Measurements from ENCODE around the gene PGA3. TPM values are rescaled to one million over a fixed set of nuclear protein-coding genes. Genes with fewer than 3 reads are reported as not detected.
"Not testable (repeated sequence)": the region's sequence is repeated elsewhere in the genome, so short reads cannot be mapped to it uniquely, and the experiment has no call there.

PGA3 gene
- total and polyA plus RNA-seq, 7 donors, result 0.06 to 25.2 (median 2.5) TPM; not detected in 2

DNA sequence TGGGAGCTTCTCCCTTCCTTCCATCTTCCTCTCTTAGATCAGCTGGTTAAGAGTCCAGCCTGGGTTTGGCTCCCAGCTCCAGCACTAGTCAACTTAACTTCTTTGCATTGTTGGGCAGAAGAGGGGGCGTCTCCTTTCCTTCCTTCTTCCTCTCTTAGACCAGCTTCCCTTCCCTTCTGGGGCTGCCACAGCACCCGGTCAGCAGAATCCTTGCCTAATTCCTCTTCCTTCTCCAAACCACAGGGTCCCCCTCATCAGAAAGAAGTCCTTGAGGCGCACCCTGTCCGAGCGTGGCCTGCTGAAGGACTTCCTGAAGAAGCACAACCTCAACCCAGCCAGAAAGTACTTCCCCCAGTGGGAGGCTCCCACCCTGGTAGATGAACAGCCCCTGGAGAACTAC lies 38.2 kb downstream of the PGA3 start:
- not testable (repeated sequence) for H3K9me3 ChIP-seq

DNA sequence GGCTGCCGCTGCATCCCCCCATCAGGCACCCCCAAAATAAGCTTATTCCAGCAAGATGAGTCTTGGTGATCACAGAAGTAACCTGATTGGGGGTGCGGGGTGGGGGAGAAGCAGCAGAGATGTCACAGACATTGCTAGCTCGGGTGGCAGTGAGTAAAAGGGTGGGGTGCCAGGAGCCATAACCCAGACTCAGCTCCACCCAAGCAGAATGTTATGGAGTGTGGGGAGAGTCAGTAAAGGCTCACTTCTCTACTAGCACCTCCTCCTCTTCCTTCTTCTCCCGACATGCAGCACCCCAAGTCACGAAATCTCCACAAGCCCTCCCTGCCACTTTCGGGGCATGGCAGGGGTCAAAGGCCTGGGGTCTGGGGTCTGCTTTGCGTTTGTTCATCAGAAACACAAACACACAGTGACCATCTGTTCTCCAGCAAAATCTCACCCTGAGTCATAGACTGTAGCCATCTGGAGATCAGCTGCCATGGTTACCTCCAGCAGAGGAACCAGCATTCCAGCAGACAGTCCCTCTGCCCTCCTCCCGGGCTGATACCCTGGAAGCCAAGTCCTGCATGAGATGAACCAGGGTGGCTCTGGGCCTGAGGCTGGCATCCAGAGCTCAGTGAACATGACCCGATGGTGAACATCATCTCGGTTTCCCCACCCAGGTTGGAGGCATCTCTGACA lies 42.1 kb downstream of the PGA3 start:
- DNase-seq; H3K9me3 ChIP-seq; H3K4me3 ChIP-seq; H3K4me1 ChIP-seq; intact Hi-C loops (cut with DNase I); H3K27ac ChIP-seq; H3K36me3 ChIP-seq; H3K27me3 ChIP-seq: not testable (repeated sequence)
- no CpG with 5 or more reads among the region's 10 CpGs for WGBS, 2 donors

More for the DNA sequence above, 38.2 kb downstream of the PGA3 start:
- H3K27ac ChIP-seq; DNase-seq; intact Hi-C loops (cut with DNase I); H3K27me3 ChIP-seq; H3K4me1 ChIP-seq; H3K36me3 ChIP-seq; H3K4me3 ChIP-seq: not testable (repeated sequence)
- WGBS, 2 donors, result no CpG with 5 or more reads among the region's 5 CpGs

DNA sequence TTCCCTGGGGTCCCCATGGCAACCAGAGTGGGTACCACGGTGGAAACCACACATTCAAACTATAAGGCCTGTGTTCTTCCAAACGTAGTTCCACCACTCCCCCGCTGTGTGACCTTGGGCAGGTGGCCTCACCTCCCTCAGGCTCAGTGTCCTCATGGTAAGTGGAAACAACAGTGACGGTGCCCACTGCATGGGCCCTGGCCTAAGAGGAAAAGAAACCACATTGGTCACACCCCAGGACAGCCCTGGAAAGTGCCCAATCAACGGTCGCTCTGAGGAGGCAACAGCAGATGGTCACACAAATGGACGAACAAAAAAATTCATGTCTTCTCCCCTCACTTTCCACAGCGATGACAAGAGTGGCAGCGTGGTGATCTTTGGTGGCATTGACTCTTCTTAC lies 44.8 kb downstream of the PGA3 start:
- H3K27me3 ChIP-seq; intact Hi-C loops (cut with DNase I); H3K27ac ChIP-seq; H3K4me3 ChIP-seq; H3K4me1 ChIP-seq; DNase-seq; H3K36me3 ChIP-seq; H3K9me3 ChIP-seq: not testable (repeated sequence)
- WGBS, 2 donors, result 82 to 86% methylated on average over 9 of the region's 9 CpGs

DNA sequence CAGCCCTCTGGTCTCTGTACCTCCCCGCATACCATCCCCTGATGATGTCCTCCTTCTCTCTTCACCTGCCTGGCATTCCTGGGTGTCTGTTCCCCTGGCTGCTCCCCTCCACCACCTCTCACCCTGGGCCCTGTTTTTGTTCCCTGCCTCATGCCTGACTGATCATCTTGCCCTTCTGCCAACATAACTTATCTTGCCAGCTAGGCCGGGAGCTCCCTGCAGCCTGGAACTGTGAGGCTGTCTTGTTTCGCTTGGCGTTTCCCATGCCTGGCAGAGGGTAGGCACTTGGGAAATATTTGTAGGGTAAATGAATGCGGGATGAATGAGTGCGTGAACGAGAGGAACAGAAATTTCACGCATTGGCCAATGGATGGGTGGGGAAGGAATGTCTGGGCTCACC lies 45.9 kb downstream of the PGA3 start:
- 87 to 92% methylated on average over 8 of the region's 8 CpGs for WGBS, 2 donors
- H3K9me3 ChIP-seq, DNase-seq: not testable (repeated sequence)

DNA sequence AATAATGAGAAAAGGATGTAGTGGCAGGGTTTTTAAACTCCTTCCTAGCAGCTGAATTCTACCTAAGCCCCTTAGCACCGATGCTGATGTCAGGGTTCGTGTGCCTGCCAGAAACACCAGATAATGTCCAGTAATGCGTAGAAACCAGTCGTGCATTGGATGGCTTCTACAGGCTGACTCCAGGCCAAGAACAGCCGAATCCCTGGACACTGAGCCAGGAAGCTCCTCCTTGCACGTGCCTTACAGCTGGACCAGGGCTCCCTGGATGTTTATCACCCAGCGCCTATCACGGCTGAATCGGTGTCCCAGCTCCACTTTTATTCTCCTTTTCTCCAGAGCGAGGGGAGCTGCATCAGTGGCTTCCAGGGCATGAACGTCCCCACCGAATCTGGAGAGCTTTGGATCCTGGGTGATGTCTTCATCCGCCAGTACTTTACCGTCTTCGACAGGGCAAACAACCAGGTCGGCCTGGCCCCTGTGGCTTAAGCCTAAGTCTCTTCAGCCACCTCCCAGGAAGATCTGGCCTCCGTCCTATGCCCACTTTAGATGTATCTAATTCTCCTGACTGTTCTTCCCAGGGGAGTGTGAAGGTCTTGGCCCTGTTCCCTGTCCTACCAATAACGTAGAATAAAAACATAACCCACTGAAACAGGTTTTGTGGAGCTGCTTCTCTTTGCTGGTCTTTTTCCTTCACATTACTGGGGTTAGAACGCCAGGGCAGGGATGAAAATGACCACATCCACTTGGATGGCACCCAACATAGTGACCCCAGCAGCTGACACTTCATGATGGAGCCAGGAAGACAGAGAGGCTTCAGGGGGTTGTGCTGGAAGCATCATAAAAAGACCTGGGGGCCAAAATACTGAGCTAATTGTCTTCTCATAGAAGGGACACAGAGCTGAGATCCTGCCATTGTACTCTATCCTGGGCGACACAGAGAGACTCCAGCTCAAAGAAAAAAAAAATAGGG lies 47.8 kb downstream of the PGA3 start:
- H3K4me1 ChIP-seq; H3K36me3 ChIP-seq; H3K27me3 ChIP-seq; intact Hi-C loops (cut with DNase I); H3K4me3 ChIP-seq; H3K9me3 ChIP-seq; H3K27ac ChIP-seq; DNase-seq: not testable (repeated sequence)
- 76 to 79% methylated on average over 20 of the region's 20 CpGs for WGBS, 2 donors

More for the DNA sequence above, 45.9 kb downstream of the PGA3 start:
- H3K27me3 ChIP-seq; H3K4me3 ChIP-seq; H3K4me1 ChIP-seq; intact Hi-C loops (cut with DNase I); H3K36me3 ChIP-seq; H3K27ac ChIP-seq: not testable (repeated sequence)

DNA sequence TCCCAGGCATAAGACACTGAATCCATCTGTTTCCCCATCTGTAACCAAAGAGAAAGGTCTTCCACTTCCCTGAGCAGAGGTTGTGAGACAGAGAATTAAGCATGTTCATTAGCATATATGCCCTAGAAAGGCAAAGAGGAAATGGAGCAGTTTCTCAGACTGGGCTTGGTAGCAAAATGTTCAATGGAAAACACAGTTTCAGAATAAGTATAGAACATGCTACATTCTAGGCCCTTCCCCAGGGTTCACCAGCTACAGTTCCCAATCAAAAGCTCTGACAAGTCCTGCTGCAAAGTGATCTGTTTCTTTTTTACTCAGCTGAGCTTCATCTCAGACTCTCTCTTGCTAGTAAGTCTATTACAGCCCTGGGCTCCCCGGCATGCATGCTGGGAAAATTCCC lies 49.0 kb downstream of the PGA3 start:
- H3K27ac ChIP-seq; DNase-seq; H3K27me3 ChIP-seq; H3K4me1 ChIP-seq; H3K4me3 ChIP-seq; H3K9me3 ChIP-seq; H3K36me3 ChIP-seq; intact Hi-C loops (cut with DNase I): not testable (repeated sequence)
- WGBS, 2 donors, result 13 to 55% methylated on average over 1 of the region's 1 CpG

DNA sequence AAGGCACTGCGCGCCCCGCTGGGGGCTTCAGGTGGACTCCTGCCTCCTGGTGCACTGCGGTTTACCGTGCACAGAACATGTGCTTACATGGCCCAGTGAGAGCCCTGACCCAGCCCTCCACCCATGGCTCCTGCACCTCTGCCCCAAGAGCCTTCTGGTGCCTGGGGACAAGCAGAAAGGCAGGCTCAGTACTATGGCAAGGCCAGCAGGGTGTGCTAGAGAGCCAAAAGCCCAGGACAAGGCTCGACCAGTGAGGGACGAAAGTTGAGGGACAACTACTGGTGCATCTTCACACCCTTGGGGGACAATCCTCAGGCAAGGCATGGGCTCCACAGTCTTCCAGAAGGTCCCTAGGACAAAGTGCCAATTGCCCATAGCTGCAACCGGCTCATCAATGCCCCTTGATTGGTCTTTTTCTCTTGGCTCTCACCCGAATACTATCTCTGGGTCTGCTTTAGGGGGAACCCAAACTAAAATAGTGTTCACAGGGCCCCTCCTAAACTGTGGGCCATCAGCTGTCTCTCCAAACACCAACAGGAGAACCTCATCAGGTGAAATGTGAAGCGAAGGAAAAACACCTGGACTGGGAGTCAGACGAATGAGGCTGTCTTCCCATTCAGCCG lies 51.2 kb downstream of the PGA3 start:
- Histone ChIP-seq H3K9me3 (no peaks in the 10 kb centered on the region), H3K27me3 (no peaks in the 10 kb centered on the region), H3K4me3 (no peak overlapping the region), H3K36me3 (no peaks in the 10 kb centered on the region), H3K27ac (no peak overlapping the region), H3K4me1 (no peaks in the 10 kb centered on the region)
- intact Hi-C loops (cut with DNase I), result no loop called here
- WGBS, 2 donors, result 52 to 61% methylated on average over 12 of the region's 12 CpGs
- DNase-seq, result no peak
- TF ChIP-seq, protein P1, sequence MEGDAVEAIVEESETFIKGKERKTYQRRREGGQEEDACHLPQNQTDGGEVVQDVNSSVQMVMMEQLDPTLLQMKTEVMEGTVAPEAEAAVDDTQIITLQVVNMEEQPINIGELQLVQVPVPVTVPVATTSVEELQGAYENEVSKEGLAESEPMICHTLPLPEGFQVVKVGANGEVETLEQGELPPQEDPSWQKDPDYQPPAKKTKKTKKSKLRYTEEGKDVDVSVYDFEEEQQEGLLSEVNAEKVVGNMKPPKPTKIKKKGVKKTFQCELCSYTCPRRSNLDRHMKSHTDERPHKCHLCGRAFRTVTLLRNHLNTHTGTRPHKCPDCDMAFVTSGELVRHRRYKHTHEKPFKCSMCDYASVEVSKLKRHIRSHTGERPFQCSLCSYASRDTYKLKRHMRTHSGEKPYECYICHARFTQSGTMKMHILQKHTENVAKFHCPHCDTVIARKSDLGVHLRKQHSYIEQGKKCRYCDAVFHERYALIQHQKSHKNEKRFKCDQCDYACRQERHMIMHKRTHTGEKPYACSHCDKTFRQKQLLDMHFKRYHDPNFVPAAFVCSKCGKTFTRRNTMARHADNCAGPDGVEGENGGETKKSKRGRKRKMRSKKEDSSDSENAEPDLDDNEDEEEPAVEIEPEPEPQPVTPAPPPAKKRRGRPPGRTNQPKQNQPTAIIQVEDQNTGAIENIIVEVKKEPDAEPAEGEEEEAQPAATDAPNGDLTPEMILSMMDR (IDR thresholded peaks at IDR 0.05), result peak; percentile 19 to 63 (median 52)
- TF ChIP-seq POLR2AphosphoS5 (IDR thresholded peaks at IDR 0.05), result no peak
